SU-DHL-6 (cell line): ENCODE results near the gene ZBTB16.

ENCODE experiments used
- CTCF ChIP-seq: fragments of 200-600 bp; sonication (generic); IDR thresholded peaks from one replicate; pipeline ENCODE4 v1.5.1; 2017; ENCODE audit warnings: antibody characterized with exemption, mild to moderate bottlenecking, low read length, moderate library complexity; ENCODE audit not compliant: insufficient read depth, poor library complexity, severe bottlenecking
- EZH2phosphoT487 ChIP-seq: fragments of 200-600 bp; sonication (generic), shearing (Covaris generic); conservative IDR thresholded peaks from 2 replicates; pipeline ENCODE4 v1.6.1; 2018; ENCODE audit warnings: mild to moderate bottlenecking, antibody characterized with exemption, low read length, moderate library complexity, mixed read lengths

GRCh38 chr11:114050258-114050927 is 9.1 kb upstream of the ZBTB16 start:
- no peak for TF ChIP-seq CTCF
- no peak for TF ChIP-seq EZH2phosphoT487
